Liver (tissue), 9 donors: ENCODE data around the gene EPHB2. TPM values are rescaled to one million over a fixed set of nuclear protein-coding genes. Genes with fewer than 3 reads are reported as not detected.

ENCODE experiments used
- DNase-seq: peaks from one replicate; pipeline ENCODE4 v3.0.0-alpha.2; 2017; ENCODE audit warnings: low spot score
- H3K27ac ChIP-seq, 2 donors: one replicate each; pipeline ENCODE4 v1.7.0; 2013; ENCODE audit warnings: inconsistent platforms in 2 of 2, low read length in 2 of 2, control low read depth in 1 of 2, low read depth in 1 of 2, mild to moderate bottlenecking in 1 of 2
- H3K27me3 ChIP-seq, 4 donors: one replicate each; pipeline versions ENCODE4 v1.6.1 to v1.7.0; 2013; ENCODE audit warnings: low read length in 3 of 4, inconsistent platforms in 1 of 4, mild to moderate bottlenecking in 1 of 4, moderate library complexity in 1 of 4; ENCODE audit not compliant: control insufficient read depth in 4 of 4, insufficient read depth in 4 of 4
- H3K36me3 ChIP-seq, 4 donors: one replicate each; pipeline versions ENCODE4 v1.6.1 to v1.7.0; 2013; ENCODE audit warnings: low read length in 3 of 4, mild to moderate bottlenecking in 3 of 4, low read depth in 1 of 4, moderate library complexity in 1 of 4; ENCODE audit not compliant: control insufficient read depth in 4 of 4, insufficient read depth in 3 of 4
- H3K4me1 ChIP-seq, 4 donors: one replicate each; pipeline versions ENCODE4 v1.6.1 to v1.7.0; 2013; ENCODE audit warnings: low read length in 3 of 4, mild to moderate bottlenecking in 3 of 4, moderate library complexity in 1 of 4; ENCODE audit not compliant: control insufficient read depth in 4 of 4, insufficient read depth in 4 of 4
- H3K4me3 ChIP-seq, 3 donors: one replicate each; pipeline versions ENCODE4 v1.6.1 to v1.7.0; 2013; ENCODE audit warnings: low read length in 3 of 3, control low read depth in 1 of 3, low read depth in 1 of 3, mild to moderate bottlenecking in 1 of 3
- H3K9ac ChIP-seq, 2 donors: one replicate each; pipeline ENCODE4 v1.7.0; 2013; ENCODE audit warnings: low read length in 2 of 2, mild to moderate bottlenecking in 2 of 2, moderate library complexity in 2 of 2, control low read depth in 1 of 2, low read depth in 1 of 2
- H3K9me3 ChIP-seq, 4 donors: one replicate each; pipeline versions ENCODE4 v1.6.1 to v1.7.0; 2013; ENCODE audit warnings: low read length in 3 of 4; ENCODE audit not compliant: control insufficient read depth in 4 of 4
- EGR1 ChIP-seq, 2 donors: IDR thresholded peaks; 2 replicates each; pipeline ENCODE4 v1.6.1; 2016 to 2018; ENCODE audit warnings: antibody characterized with exemption in 2 of 2, low read depth in 2 of 2
- FOXA1 ChIP-seq: IDR thresholded peaks from 2 replicates; pipeline ENCODE4 v1.6.1; 2016; ENCODE audit warnings: antibody characterized with exemption
- FOXA2 ChIP-seq: IDR thresholded peaks from 2 replicates; pipeline ENCODE4 v1.6.1; 2016; ENCODE audit warnings: antibody characterized with exemption
- GABPA ChIP-seq, 2 donors: IDR thresholded peaks in 1 of 2; conservative IDR thresholded peaks in 1 of 2; 2 replicates each; pipeline ENCODE4 v1.6.1; 2016; ENCODE audit warnings: antibody characterized with exemption in 2 of 2, mild to moderate bottlenecking in 1 of 2, moderate library complexity in 1 of 2
- HNF4A ChIP-seq, 2 donors: conservative IDR thresholded peaks; 2 replicates each; pipeline ENCODE4 v1.6.1; 2016; ENCODE audit warnings: antibody characterized with exemption in 2 of 2, mild to moderate bottlenecking in 2 of 2
- HNF4G ChIP-seq: IDR thresholded peaks from 2 replicates; pipeline ENCODE4 v1.6.1; 2016; ENCODE audit warnings: antibody characterized with exemption
- NR2F2 ChIP-seq: IDR thresholded peaks from 2 replicates; pipeline ENCODE4 v1.6.1; 2016; ENCODE audit warnings: antibody characterized with exemption
- RAD21 ChIP-seq, 2 donors: IDR thresholded peaks; 2 replicates each; pipeline ENCODE4 v1.6.1; 2016; ENCODE audit warnings: antibody characterized with exemption in 2 of 2, mild to moderate bottlenecking in 2 of 2
- RXRA ChIP-seq, 2 donors: IDR thresholded peaks; 2 replicates each; pipeline ENCODE4 v1.6.1; 2017 to 2018; ENCODE audit warnings: antibody characterized with exemption in 2 of 2, mild to moderate bottlenecking in 1 of 2
- SP1 ChIP-seq: IDR thresholded peaks from 2 replicates; pipeline ENCODE4 v1.6.1; 2018; ENCODE audit warnings: antibody characterized with exemption, mild to moderate bottlenecking
- TAF1 ChIP-seq: conservative IDR thresholded peaks from 2 replicates; pipeline ENCODE4 v1.6.1; 2016; ENCODE audit warnings: antibody characterized with exemption, mild to moderate bottlenecking
- YY1 ChIP-seq: IDR thresholded peaks from 2 replicates; pipeline ENCODE4 v1.6.1; 2016; ENCODE audit warnings: antibody characterized with exemption, mild to moderate bottlenecking
- whole genome bisulfite sequencing: extraction: QIAGEN DNeasy Blood & Tissue Kit; methylation state at CpG from one replicate; pipeline ENCODE4 v1.1.7; 2013; 5-methylcytosine and 5-hydroxymethylcytosine counted together
- polyA plus RNA-seq, 2 donors: library from polyadenylated mRNA; stranded (reverse) in 1 of 2; unstranded in 1 of 2; fragments of 200-250 nt in 1 of 2; fragments of >200 nt in 1 of 2; fragmentation: Nextera tagmentation in 1 of 2; extraction: Ambion mirVana in 1 of 2; gene quantifications; one replicate each; pipeline versions ENCODE4 v1.2.1 to v1.2.3, GENCODE V29; 2013 to 2015
- total RNA-seq, 2 donors: library from RNA; depleted of rRNA; stranded (reverse); fragments of >200 nt; gene quantifications; one replicate each; pipeline ENCODE4 v1.2.3, GENCODE V29; 2014
- TF ChIP-seq, protein P1 (sequence below): IDR thresholded peaks from 2 replicates; pipeline ENCODE4 v1.6.1; 2016; ENCODE audit warnings: antibody characterized with exemption
- TF ChIP-seq, protein P2 (sequence below): IDR thresholded peaks from 2 replicates; pipeline ENCODE4 v1.6.1; 2016; ENCODE audit warnings: antibody characterized with exemption
- TF ChIP-seq, protein P3 (sequence below): fragments of 150-350 bp; IDR thresholded peaks from 2 replicates; pipeline ENCODE4 v1.5.1; 2017; ENCODE audit warnings: improper control_type of control experiment, low read depth, low read length; ENCODE audit not compliant: missing input control
- TF ChIP-seq, protein P4 (sequence below): IDR thresholded peaks from 2 replicates; pipeline ENCODE4 v1.6.1; 2016; ENCODE audit warnings: antibody characterized with exemption
- TF ChIP-seq, protein P5 (sequence below): IDR thresholded peaks from 2 replicates; pipeline ENCODE4 v1.6.1; 2016; ENCODE audit warnings: antibody characterized with exemption, mild to moderate bottlenecking
- donor health status: healthy.
- donor health status: healthy.
- donor health status: healthy.
- donor health status: healthy.
- donor health status: healthy.

EPHB2 gene
- total and polyA plus RNA-seq, 4 donors: 0.07 to 1.0 (median 0.38) TPM

DNA sequence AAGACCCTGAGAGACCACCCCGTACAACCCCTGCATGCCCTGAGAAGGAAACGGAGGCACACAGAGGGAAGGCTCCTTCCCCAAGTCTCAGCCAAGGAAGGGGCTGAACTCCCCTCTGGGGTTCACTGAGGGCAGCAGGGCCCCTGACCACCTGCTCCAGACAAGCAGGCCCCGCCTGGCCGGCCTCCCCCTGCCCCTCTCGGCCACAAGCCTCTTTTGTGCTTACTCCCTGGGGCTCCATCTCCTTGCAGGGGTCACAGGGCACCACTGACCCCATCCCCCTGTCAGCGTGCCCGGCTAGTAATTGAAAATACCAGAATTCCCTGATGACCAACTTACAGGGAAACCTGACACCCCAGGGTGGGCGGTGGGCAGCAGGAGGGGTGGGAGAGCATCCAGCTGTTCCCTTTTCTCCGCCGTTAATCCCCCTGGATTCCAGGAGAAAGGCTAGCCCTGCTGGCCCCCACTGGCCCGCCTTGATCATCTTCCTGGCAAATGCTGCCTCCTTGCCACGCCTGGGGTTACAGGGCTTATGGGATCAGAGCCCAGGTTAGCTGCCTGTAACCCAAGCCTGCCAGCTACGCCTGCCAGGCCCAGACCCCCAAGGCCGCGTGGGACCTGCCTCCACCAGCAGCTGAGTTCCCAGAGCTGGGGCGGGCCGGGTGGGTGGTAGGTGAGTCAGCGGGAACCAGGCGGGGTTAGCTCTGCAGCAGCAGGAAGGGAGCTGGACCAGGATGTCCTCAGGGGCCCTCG is 165.9 kb downstream of the EPHB2 start:
- Histone ChIP-seq H3K36me3 (no peaks in the 10 kb centered on the region), H3K9ac (no peak overlapping the region), H3K9me3 (no peaks in the 10 kb centered on the region), H3K27me3 (no peaks in the 10 kb centered on the region), H3K4me1 (no peaks in the 10 kb centered on the region), H3K4me3 (no peak overlapping the region), H3K27ac (no peak overlapping the region)
- WGBS: 88% methylated on average over 20 of the region's 20 CpGs
- TF ChIP-seq GABPA (IDR thresholded peaks at IDR 0.05 in 1 of 2, conservative IDR thresholded peaks at IDR 0.05 in 1 of 2) (no peak), TAF1 (no peak), FOXA1 (no peak), SP1 (no peak), RAD21 (IDR thresholded peaks at IDR 0.05) (no peak), NR2F2 (no peak), EGR1 (IDR thresholded peaks at IDR 0.05; ENCODE audit: low read depth in 2 of 2) (no peak)
- TF ChIP-seq, protein P1, sequence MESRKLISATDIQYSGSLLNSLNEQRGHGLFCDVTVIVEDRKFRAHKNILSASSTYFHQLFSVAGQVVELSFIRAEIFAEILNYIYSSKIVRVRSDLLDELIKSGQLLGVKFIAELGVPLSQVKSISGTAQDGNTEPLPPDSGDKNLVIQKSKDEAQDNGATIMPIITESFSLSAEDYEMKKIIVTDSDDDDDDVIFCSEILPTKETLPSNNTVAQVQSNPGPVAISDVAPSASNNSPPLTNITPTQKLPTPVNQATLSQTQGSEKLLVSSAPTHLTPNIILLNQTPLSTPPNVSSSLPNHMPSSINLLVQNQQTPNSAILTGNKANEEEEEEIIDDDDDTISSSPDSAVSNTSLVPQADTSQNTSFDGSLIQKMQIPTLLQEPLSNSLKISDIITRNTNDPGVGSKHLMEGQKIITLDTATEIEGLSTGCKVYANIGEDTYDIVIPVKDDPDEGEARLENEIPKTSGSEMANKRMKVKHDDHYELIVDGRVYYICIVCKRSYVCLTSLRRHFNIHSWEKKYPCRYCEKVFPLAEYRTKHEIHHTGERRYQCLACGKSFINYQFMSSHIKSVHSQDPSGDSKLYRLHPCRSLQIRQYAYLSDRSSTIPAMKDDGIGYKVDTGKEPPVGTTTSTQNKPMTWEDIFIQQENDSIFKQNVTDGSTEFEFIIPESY: no peak
- TF ChIP-seq, protein P2, sequence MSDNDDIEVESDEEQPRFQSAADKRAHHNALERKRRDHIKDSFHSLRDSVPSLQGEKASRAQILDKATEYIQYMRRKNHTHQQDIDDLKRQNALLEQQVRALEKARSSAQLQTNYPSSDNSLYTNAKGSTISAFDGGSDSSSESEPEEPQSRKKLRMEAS: no peak
- DNase-seq: no peak

DNA sequence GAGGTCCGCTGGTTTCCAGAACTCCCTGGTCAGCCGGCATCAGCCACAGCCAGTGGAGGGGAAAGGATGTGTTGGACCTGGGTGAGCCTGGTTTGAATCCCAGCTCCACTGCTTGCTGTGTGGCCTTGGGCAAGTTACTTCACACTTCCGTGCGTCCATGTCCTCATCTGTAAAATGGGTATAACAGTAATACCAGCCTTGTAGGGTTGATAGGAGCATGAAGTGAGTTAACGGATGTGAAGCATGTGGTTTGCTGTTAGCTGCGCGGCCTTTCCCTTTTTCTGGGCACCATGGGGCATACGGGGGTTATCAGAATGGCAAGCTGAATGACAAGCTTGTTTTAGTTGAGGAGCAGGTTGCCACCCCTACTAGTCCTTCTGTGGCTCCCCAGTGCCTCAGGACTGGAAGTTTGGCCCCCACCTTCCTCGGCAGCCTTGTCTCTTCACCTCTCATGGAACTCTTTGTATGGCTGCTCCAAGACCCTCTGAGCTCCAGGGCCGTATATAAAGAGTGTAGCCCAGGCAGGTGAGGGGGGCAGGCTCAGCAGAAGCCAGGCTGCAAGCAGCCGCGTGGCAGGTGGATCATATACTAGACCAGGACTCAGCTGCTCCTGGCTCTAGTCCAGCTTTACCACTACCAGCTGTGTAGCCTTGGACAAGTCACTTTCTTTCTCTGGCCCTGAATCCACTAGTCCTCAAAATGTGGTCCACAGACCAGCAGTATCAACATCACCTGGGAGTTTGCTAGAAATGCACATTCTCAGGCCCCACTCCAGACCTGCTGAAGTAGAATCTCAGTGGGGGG is 166.7 kb downstream of the EPHB2 start:
- Histone ChIP-seq H3K4me1 (no peaks in the 10 kb centered on the region), H3K27me3 (no peaks in the 10 kb centered on the region), H3K9me3 (no peaks in the 10 kb centered on the region), H3K9ac (no peak overlapping the region), H3K27ac (no peak overlapping the region), H3K4me3 (no peak overlapping the region), H3K36me3 (no peaks in the 10 kb centered on the region)
- 86% methylated on average over 12 of the region's 12 CpGs for WGBS
- TF ChIP-seq EGR1 (IDR thresholded peaks at IDR 0.05; ENCODE audit: low read depth in 2 of 2) (no peak), NR2F2 (no peak), FOXA1 (no peak), SP1 (no peak), GABPA (IDR thresholded peaks at IDR 0.05 in 1 of 2, conservative IDR thresholded peaks at IDR 0.05 in 1 of 2) (no peak), FOXA2 (no peak), YY1 (no peak), RXRA (IDR thresholded peaks at IDR 0.05) (no peak), HNF4A (conservative IDR thresholded peaks at IDR 0.05) (no peak), HNF4G (no peak), RAD21 (IDR thresholded peaks at IDR 0.05) (no peak), TAF1 (no peak)
- TF ChIP-seq, protein P2: no peak
- TF ChIP-seq, protein P3, sequence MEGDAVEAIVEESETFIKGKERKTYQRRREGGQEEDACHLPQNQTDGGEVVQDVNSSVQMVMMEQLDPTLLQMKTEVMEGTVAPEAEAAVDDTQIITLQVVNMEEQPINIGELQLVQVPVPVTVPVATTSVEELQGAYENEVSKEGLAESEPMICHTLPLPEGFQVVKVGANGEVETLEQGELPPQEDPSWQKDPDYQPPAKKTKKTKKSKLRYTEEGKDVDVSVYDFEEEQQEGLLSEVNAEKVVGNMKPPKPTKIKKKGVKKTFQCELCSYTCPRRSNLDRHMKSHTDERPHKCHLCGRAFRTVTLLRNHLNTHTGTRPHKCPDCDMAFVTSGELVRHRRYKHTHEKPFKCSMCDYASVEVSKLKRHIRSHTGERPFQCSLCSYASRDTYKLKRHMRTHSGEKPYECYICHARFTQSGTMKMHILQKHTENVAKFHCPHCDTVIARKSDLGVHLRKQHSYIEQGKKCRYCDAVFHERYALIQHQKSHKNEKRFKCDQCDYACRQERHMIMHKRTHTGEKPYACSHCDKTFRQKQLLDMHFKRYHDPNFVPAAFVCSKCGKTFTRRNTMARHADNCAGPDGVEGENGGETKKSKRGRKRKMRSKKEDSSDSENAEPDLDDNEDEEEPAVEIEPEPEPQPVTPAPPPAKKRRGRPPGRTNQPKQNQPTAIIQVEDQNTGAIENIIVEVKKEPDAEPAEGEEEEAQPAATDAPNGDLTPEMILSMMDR: no peak
- TF ChIP-seq, protein P1: no peak
- TF ChIP-seq, protein P4, sequence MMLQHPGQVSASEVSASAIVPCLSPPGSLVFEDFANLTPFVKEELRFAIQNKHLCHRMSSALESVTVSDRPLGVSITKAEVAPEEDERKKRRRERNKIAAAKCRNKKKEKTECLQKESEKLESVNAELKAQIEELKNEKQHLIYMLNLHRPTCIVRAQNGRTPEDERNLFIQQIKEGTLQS: no peak
- TF ChIP-seq, protein P5, sequence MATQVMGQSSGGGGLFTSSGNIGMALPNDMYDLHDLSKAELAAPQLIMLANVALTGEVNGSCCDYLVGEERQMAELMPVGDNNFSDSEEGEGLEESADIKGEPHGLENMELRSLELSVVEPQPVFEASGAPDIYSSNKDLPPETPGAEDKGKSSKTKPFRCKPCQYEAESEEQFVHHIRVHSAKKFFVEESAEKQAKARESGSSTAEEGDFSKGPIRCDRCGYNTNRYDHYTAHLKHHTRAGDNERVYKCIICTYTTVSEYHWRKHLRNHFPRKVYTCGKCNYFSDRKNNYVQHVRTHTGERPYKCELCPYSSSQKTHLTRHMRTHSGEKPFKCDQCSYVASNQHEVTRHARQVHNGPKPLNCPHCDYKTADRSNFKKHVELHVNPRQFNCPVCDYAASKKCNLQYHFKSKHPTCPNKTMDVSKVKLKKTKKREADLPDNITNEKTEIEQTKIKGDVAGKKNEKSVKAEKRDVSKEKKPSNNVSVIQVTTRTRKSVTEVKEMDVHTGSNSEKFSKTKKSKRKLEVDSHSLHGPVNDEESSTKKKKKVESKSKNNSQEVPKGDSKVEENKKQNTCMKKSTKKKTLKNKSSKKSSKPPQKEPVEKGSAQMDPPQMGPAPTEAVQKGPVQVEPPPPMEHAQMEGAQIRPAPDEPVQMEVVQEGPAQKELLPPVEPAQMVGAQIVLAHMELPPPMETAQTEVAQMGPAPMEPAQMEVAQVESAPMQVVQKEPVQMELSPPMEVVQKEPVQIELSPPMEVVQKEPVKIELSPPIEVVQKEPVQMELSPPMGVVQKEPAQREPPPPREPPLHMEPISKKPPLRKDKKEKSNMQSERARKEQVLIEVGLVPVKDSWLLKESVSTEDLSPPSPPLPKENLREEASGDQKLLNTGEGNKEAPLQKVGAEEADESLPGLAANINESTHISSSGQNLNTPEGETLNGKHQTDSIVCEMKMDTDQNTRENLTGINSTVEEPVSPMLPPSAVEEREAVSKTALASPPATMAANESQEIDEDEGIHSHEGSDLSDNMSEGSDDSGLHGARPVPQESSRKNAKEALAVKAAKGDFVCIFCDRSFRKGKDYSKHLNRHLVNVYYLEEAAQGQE: no peak
- DNase-seq: no peak
